GM12874 (cell line): Measurements from ENCODE around the gene TRPM2.

ENCODE experiments used
- TF ChIP-seq, protein P1 (sequence below): IDR thresholded peaks from 2 replicates; pipeline ENCODE4 v1.5.1; 2011; ENCODE audit warnings: low read depth, mild to moderate bottlenecking, control low read depth, low read length, moderate library complexity; ENCODE audit not compliant: insufficient read depth

The TRPM2 gene

GRCh38 chr21:44351535-44352252 lies 1.7 kb upstream of the TRPM2 start:
- TF ChIP-seq, protein P1, sequence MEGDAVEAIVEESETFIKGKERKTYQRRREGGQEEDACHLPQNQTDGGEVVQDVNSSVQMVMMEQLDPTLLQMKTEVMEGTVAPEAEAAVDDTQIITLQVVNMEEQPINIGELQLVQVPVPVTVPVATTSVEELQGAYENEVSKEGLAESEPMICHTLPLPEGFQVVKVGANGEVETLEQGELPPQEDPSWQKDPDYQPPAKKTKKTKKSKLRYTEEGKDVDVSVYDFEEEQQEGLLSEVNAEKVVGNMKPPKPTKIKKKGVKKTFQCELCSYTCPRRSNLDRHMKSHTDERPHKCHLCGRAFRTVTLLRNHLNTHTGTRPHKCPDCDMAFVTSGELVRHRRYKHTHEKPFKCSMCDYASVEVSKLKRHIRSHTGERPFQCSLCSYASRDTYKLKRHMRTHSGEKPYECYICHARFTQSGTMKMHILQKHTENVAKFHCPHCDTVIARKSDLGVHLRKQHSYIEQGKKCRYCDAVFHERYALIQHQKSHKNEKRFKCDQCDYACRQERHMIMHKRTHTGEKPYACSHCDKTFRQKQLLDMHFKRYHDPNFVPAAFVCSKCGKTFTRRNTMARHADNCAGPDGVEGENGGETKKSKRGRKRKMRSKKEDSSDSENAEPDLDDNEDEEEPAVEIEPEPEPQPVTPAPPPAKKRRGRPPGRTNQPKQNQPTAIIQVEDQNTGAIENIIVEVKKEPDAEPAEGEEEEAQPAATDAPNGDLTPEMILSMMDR, result no peak

DNA sequence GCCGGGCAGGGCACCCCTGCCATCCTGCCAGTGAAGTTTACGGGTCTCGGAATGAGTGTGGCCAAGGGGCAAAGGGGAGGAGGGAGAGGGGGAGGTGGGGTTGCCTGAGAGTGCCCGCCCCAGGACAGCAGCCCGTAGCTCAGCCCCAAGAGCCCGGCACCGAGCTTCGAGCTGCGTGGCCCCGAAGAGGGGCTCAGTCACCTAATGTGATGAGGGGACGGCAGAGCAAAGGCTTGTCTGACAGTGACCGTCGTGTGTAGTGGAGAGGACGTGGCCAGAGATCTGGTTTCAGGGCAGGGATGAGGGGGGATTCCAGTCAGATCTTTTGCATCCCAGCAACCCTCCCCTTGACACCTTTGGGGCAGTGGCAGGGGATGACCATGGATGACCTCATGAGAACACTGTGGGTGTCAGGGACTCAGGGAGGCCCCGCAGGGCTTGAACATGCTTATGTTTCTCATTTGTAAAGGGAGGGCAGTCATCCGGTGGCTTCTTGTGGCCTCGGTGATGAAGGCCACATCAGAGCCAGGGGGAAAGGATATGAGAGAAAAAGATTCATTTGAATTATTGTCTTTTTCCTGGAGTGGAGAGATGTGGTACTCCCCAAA lies 1.1 kb upstream of the TRPM2 start:
- TF ChIP-seq, protein P1, result no peak

GRCh38 chr21:44354001-44354405 lies 582 bp downstream of the TRPM2 start:
- TF ChIP-seq, protein P1, result no peak

- TF ChIP-seq, protein P1, result no peak
Observed at GRCh38 chr21:44354775-44355771, 1.7 kb downstream of the TRPM2 start.

GRCh38 chr21:44356160-44356559 lies 2.7 kb downstream of the TRPM2 start:
- TF ChIP-seq, protein P1, result no peak

- TF ChIP-seq, protein P1, result no peak
Observed at GRCh38 chr21:44356636-44357035, 3.2 kb downstream of the TRPM2 start.

DNA sequence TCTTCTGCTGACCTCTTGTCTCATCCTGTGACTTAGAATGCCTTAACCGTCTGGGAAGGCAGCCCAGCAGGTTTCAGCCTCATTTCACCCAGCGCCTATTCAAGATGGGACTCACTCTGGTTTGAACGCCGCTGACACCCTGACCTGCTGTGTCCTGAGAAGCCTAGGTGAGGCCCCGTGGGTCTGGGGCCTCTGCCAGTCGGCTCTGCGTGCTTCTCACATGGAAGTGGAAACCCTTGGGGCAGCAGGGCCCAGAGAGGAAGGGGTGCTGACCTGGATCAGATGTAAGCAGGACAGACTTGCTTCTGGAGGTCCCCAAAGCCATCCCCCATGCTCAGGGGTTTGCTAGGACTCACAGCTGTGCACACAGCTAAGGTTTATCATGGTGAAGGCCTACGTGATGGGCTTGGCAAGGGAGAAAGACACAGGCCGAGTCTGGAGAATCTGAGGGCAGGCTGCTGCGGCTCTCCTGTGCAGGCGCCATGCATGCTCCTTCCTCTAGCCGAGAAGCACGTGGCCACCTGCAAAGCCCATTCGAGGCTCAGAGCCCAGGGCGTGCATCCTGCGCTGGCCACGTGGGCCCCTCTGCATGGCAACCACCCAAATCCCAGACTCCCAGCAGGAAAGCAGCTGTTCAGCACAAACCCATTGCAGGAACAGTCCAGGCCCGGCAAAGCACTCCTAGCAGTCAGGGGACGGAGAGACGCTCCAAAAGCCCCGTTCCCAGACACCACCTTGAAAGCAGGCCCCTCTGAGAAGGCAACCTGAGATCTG lies 3.8 kb downstream of the TRPM2 start:
- TF ChIP-seq, protein P1, result no peak
